ENCODE measurements around the gene FOXP1. TPM values are rescaled to one million over a fixed set of nuclear protein-coding genes. Genes with fewer than 3 reads are reported as not detected.

Gene FOXP1
- polyA plus RNA-seq, 4 donors = 4.9 to 66.5 (median 15.3) TPM

DNA sequence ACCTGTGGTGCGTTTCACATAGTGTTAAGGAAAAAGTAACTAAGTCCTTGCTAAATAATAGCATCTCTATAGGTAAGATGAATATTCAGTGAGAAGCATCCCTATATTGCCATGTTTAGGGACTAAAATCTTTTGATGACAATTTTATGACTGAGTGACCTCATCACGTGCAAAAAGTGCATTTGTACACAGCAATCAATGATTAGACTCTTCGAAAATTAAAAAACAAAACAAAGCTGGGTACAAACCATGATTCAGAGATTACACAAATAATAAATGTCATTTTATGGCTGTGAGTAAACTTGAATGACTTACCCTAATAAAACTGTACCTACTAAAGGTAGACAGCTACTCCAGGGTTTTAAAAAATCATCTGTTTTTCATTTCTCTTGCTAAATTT lies 505.3 kb downstream of the FOXP1 start:
- no peak for FAIRE-seq
- WGBS, 3 donors = 36 to 63% (median 57%) methylated on average over 3 of the region's 3 CpGs

DNA sequence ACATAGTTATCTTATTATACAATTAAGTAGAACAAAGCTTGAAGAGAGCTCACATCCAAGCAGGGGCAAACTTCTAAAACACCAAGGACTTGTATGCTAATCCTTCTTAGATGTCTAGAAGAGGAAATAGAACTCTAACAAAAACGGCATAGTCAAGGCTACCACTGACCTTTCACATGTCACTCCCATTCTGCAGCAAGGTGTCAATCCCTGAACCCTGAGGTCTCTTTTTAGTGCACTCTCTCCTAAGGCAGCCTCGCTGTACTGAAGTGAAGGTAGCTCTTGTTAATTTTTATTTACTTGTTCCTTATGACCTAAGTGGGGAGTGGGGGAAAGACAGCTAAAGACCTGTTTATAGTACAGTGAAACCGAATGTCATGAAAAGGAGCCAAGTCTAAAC lies 506.5 kb downstream of the FOXP1 start:
- no peak for DNase-seq
- no peak overlapping the region for H3K27ac ChIP-seq (ENCODE audit: low read depth in 1 of 3, low read length in 2 of 3)
- FAIRE-seq = no peak
- peaks cover 5 to 12% (median 6%) of the 10 kb centered on the region in 3 donors for H3K4me1 ChIP-seq (ENCODE audit: control insufficient read depth in 3 of 3, insufficient read depth in 2 of 3, low read depth in 1 of 3, low read length in 2 of 3)
- no peaks in the 10 kb centered on the region for H3K27me3 ChIP-seq (ENCODE audit: control insufficient read depth in 3 of 3, insufficient read depth in 3 of 3, low read length in 3 of 3)
- WGBS, 3 donors = 48 to 62% (median 55%) methylated on average over 3 of the region's 3 CpGs
- peaks cover 0 to 8% (median 0%) of the 10 kb centered on the region in 3 donors for H3K36me3 ChIP-seq (ENCODE audit: control insufficient read depth in 3 of 3, insufficient read depth in 2 of 3, low read depth in 1 of 3, low read length in 3 of 3)
- H3K9me3 ChIP-seq (ENCODE audit: control insufficient read depth in 2 of 2, insufficient read depth in 1 of 2, low read depth in 1 of 2, low read length in 1 of 2) = no peaks in the 10 kb centered on the region
- no peak overlapping the region for H3K4me3 ChIP-seq (ENCODE audit: low read depth in 1 of 3, low read length in 3 of 3)

More for the DNA sequence above, 505.3 kb downstream of the FOXP1 start:
- H3K4me1 ChIP-seq (ENCODE audit: control insufficient read depth in 3 of 3, insufficient read depth in 2 of 3, low read depth in 1 of 3, low read length in 2 of 3) = peaks cover 5 to 12% (median 6%) of the 10 kb centered on the region in 3 donors
- no peak overlapping the region for H3K4me3 ChIP-seq (ENCODE audit: low read depth in 1 of 3, low read length in 3 of 3)
- H3K27ac ChIP-seq (ENCODE audit: low read depth in 1 of 3, low read length in 2 of 3) = no peak overlapping the region
- H3K27me3 ChIP-seq (ENCODE audit: control insufficient read depth in 3 of 3, insufficient read depth in 3 of 3, low read length in 3 of 3) = no peaks in the 10 kb centered on the region
- no peaks in the 10 kb centered on the region for H3K9me3 ChIP-seq (ENCODE audit: control insufficient read depth in 2 of 2, insufficient read depth in 1 of 2, low read depth in 1 of 2, low read length in 1 of 2)
- peaks cover 0 to 11% (median 2%) of the 10 kb centered on the region in 3 donors for H3K36me3 ChIP-seq (ENCODE audit: control insufficient read depth in 3 of 3, insufficient read depth in 2 of 3, low read depth in 1 of 3, low read length in 3 of 3)
- peak in 1 of 2 donors; percentile 47 for DNase-seq

DNA sequence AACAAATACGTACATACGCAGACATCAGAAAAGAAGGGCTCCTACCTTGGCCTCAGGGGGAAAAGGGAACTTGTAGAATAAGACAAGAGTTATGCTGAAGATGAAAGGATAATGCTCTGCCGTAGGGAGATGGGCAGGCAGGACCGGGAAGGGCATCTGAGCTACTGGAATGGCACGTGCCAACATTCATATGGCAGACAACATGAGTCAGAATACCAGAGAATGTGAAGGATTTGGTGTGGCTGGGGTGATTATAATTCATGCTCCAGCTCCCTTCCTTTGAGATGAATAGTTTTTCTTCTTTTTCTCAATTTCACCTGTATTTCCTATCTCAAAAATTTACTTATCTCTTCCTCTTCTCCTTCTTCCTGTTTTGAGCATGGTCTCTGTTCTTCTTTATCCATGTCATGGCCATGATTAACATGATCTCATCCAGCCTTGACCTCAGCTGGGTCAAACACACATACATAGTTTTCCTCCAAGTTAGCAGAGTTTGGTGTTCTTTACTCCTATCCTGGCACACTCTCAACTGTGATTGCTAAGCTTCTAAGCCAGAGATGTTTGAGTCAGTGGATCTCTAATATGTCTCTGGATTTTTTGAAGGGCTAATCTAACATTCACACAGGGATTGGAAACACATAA lies 507.0 kb downstream of the FOXP1 start:
- FAIRE-seq = no peak
- Histone ChIP-seq H3K27ac (ENCODE audit: low read depth in 1 of 3, low read length in 2 of 3) (no peak overlapping the region), H3K27me3 (ENCODE audit: control insufficient read depth in 3 of 3, insufficient read depth in 3 of 3, low read length in 3 of 3) (no peaks in the 10 kb centered on the region), H3K9me3 (ENCODE audit: control insufficient read depth in 2 of 2, insufficient read depth in 1 of 2, low read depth in 1 of 2, low read length in 1 of 2) (no peaks in the 10 kb centered on the region), H3K4me3 (ENCODE audit: low read depth in 1 of 3, low read length in 3 of 3) (no peak overlapping the region), H3K36me3 (ENCODE audit: control insufficient read depth in 3 of 3, insufficient read depth in 2 of 3, low read depth in 1 of 3, low read length in 3 of 3) (peaks cover 0 to 8% (median 0%) of the 10 kb centered on the region in 3 donors), H3K4me1 (ENCODE audit: control insufficient read depth in 3 of 3, insufficient read depth in 2 of 3, low read depth in 1 of 3, low read length in 2 of 3) (peaks cover 5 to 12% (median 6%) of the 10 kb centered on the region in 3 donors)
- DNase-seq = no peak
- WGBS, 3 donors = 93 to 97% (median 97%) methylated on average over 5 of the region's 5 CpGs

DNA sequence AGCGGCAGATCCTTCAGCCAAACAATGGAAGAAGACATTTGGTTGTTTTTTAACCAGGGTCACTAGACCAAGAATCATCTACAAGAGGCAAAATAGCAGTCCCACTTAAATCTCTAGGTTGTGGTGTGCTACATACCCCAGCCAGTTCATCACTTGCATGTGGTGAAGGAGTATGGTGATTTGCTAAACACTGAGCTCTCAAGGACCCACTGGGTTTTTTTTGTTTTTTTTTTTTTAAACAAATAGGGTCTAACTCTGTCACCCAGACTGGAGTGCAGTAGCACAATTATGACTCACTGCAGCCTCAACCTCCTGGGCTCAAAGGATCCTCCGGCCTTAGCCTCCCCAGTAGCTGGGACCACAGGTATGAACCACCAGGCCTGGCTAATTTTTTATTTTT lies 508.0 kb downstream of the FOXP1 start:
- Histone ChIP-seq H3K36me3 (ENCODE audit: control insufficient read depth in 3 of 3, insufficient read depth in 2 of 3, low read depth in 1 of 3, low read length in 3 of 3) (peaks cover 0 to 9% (median 0%) of the 10 kb centered on the region in 3 donors), H3K4me3 (ENCODE audit: low read depth in 1 of 3, low read length in 3 of 3) (no peak overlapping the region), H3K27me3 (ENCODE audit: control insufficient read depth in 3 of 3, insufficient read depth in 3 of 3, low read length in 3 of 3) (no peaks in the 10 kb centered on the region), H3K4me1 (ENCODE audit: control insufficient read depth in 3 of 3, insufficient read depth in 2 of 3, low read depth in 1 of 3, low read length in 2 of 3) (peaks cover 5 to 16% (median 6%) of the 10 kb centered on the region in 3 donors), H3K9me3 (ENCODE audit: control insufficient read depth in 2 of 2, insufficient read depth in 1 of 2, low read depth in 1 of 2, low read length in 1 of 2) (no peaks in the 10 kb centered on the region), H3K27ac (ENCODE audit: low read depth in 1 of 3, low read length in 2 of 3) (no peak overlapping the region)
- DNase-seq (no peak), FAIRE-seq (no peak)
- WGBS, 3 donors = 96 to 97% (median 96%) methylated on average over 2 of the region's 2 CpGs

DNA sequence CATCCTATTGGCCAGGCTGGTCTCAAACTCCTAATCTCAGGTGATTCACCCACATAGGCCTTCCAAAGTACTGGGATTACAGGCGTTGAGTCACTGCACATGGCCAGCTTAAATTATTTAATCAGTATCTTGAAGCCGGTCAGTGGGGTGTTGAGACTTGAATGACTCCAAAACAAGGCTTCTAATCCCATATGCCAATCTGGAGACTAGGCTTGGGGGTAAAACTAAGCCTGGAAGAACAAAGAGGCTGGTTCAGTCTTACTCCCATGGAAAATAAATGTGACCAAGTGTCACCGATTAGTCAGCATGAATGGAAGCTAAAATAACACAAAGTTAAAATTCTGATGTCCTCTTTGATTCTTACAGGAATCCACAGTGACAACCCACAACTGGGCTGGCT lies 509.1 kb downstream of the FOXP1 start:
- Histone ChIP-seq H3K4me3 (ENCODE audit: low read depth in 1 of 3, low read length in 3 of 3) (no peak overlapping the region), H3K9me3 (ENCODE audit: control insufficient read depth in 2 of 2, insufficient read depth in 1 of 2, low read depth in 1 of 2, low read length in 1 of 2) (no peaks in the 10 kb centered on the region), H3K27me3 (ENCODE audit: control insufficient read depth in 3 of 3, insufficient read depth in 3 of 3, low read length in 3 of 3) (no peaks in the 10 kb centered on the region), H3K4me1 (ENCODE audit: control insufficient read depth in 3 of 3, insufficient read depth in 2 of 3, low read depth in 1 of 3, low read length in 2 of 3) (peaks cover 3 to 16% (median 6%) of the 10 kb centered on the region in 3 donors), H3K27ac (ENCODE audit: low read depth in 1 of 3, low read length in 2 of 3) (no peak overlapping the region), H3K36me3 (ENCODE audit: control insufficient read depth in 3 of 3, insufficient read depth in 2 of 3, low read depth in 1 of 3, low read length in 3 of 3) (peaks cover 0 to 10% (median 0%) of the 10 kb centered on the region in 3 donors)
- no peak for DNase-seq
- WGBS, 3 donors = 89 to 97% (median 91%) methylated on average over 3 of the region's 3 CpGs
- no peak for FAIRE-seq

DNA sequence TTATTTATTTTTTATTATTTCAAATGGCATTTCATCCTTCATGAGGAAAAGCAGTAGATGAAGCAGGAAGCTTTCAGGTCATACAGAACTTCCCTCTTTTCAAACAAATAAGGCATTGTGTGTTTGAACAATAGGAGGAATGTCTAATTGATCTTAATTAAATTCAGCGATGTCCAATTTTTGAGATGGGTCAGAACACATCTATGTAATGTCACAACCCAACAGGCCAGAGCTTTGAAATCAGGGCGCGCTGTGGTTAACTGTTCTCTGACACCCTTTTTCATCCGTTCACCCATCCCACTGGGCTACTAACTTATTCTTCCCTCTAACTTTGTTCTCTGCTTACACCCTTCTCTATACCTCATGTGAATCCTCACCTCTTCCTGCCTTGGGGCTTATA lies 510.5 kb downstream of the FOXP1 start:
- H3K4me3 ChIP-seq (ENCODE audit: low read depth in 1 of 3, low read length in 3 of 3) = no peak overlapping the region
- 81 to 94% (median 91%) methylated on average over 4 of the region's 4 CpGs for WGBS, 3 donors
- peaks cover 0 to 13% (median 2%) of the 10 kb centered on the region in 3 donors for H3K4me1 ChIP-seq (ENCODE audit: control insufficient read depth in 3 of 3, insufficient read depth in 2 of 3, low read depth in 1 of 3, low read length in 2 of 3)
- H3K27ac ChIP-seq (ENCODE audit: low read depth in 1 of 3, low read length in 2 of 3) = no peak overlapping the region
- FAIRE-seq (no peak), DNase-seq (no peak)
- no peaks in the 10 kb centered on the region for H3K27me3 ChIP-seq (ENCODE audit: control insufficient read depth in 3 of 3, insufficient read depth in 3 of 3, low read length in 3 of 3)
- peaks cover 0 to 10% (median 0%) of the 10 kb centered on the region in 3 donors for H3K36me3 ChIP-seq (ENCODE audit: control insufficient read depth in 3 of 3, insufficient read depth in 2 of 3, low read depth in 1 of 3, low read length in 3 of 3)
- no peaks in the 10 kb centered on the region for H3K9me3 ChIP-seq (ENCODE audit: control insufficient read depth in 2 of 2, insufficient read depth in 1 of 2, low read depth in 1 of 2, low read length in 1 of 2)

DNA sequence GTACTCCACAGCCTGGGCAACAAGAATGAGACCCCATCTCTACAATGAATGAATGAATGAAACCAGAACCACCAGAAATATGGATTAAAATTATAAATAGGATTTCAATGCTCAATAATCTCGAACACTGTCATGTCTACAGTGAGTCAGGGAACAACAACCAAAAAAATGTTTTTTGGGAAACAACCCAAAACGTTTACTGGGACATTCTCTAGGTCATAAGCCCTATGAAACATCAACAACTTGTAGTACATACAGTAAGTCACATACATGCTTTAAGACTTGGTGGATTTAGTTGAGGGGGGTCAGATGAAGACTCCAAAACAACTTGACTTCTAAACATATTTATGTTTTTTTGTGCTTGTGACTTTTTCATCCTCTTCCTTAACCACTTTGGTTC lies 511.2 kb downstream of the FOXP1 start:
- H3K4me3 ChIP-seq (ENCODE audit: low read depth in 1 of 3, low read length in 3 of 3) = no peak overlapping the region
- FAIRE-seq (no peak), DNase-seq (no peak)
- peaks cover 0 to 10% (median 0%) of the 10 kb centered on the region in 3 donors for H3K36me3 ChIP-seq (ENCODE audit: control insufficient read depth in 3 of 3, insufficient read depth in 2 of 3, low read depth in 1 of 3, low read length in 3 of 3)
- H3K27ac ChIP-seq (ENCODE audit: low read depth in 1 of 3, low read length in 2 of 3) = no peak overlapping the region
- H3K9me3 ChIP-seq (ENCODE audit: control insufficient read depth in 2 of 2, insufficient read depth in 1 of 2, low read depth in 1 of 2, low read length in 1 of 2) = no peaks in the 10 kb centered on the region
- no peaks in the 10 kb centered on the region for H3K27me3 ChIP-seq (ENCODE audit: control insufficient read depth in 3 of 3, insufficient read depth in 3 of 3, low read length in 3 of 3)
- 64 to 80% (median 75%) methylated on average over 2 of the region's 2 CpGs for WGBS, 3 donors
- H3K4me1 ChIP-seq (ENCODE audit: control insufficient read depth in 3 of 3, insufficient read depth in 2 of 3, low read depth in 1 of 3, low read length in 2 of 3) = peaks cover 2 to 13% (median 3%) of the 10 kb centered on the region in 3 donors

DNA sequence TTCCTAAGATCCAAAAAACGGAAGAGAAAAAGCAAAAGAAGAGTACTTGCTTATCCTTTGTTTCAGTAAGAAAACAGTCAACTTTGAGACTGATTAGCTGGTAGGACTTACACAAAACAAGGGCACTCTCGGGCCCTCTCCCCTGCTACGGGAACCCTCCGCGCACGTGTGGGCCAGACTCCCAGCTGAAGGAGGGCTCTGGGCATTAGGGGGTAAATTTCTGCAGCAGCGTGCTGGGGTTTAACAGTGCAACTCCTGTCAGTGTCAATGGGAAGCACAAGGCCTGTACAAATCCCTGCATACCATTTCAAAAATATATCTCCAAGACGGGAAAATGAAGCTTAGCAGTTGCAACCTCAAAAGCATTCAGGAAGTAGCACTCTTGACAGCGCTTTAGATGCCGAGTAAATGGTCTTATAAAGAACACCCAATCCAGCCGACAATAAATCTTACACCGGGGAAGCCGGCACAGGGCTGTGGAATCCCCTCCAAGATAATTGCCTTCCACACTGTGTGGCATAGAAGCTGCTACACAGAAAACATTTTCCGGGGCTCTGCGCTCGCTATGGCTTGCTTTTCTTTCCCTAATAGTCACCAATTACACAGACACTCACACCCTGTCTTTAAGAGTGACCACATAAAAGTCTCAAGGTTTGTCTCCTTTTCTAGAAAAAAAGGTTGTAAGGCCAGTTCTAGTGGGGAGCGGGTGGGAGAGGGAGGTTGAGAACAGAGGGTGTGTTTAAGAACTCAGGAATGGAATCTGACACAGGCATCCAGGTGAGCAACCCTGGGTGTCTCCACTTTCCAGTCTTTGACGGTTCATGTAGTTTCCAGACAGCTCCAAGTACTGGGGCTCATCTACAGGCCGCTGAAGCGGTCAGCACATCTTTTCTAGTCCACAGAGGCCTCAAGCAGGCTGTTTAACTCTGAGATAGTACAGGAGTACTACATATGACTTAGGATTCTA lies 512.7 kb downstream of the FOXP1 start:
- Histone ChIP-seq H3K4me3 (ENCODE audit: low read depth in 1 of 3, low read length in 3 of 3) (no peak overlapping the region), H3K27me3 (ENCODE audit: control insufficient read depth in 3 of 3, insufficient read depth in 3 of 3, low read length in 3 of 3) (no peaks in the 10 kb centered on the region), H3K27ac (ENCODE audit: low read depth in 1 of 3, low read length in 2 of 3) (peak overlapping the region in 1 of 3 donors; percentile 5), H3K36me3 (ENCODE audit: control insufficient read depth in 3 of 3, insufficient read depth in 2 of 3, low read depth in 1 of 3, low read length in 3 of 3) (peaks cover 0 to 7% (median 0%) of the 10 kb centered on the region in 3 donors), H3K4me1 (ENCODE audit: control insufficient read depth in 3 of 3, insufficient read depth in 2 of 3, low read depth in 1 of 3, low read length in 2 of 3) (peaks cover 4 to 18% (median 15%) of the 10 kb centered on the region in 3 donors), H3K9me3 (ENCODE audit: control insufficient read depth in 2 of 2, insufficient read depth in 1 of 2, low read depth in 1 of 2, low read length in 1 of 2) (no peaks in the 10 kb centered on the region)
- DNase-seq (no peak), FAIRE-seq (no peak)
- WGBS, 3 donors = 73 to 90% (median 86%) methylated on average over 20 of the region's 20 CpGs

All from small intestine (tissue), 7 donors.